Kidney glomerular epithelial cell (primary cell): ENCODE results near the gene PLXNB1.
"Not testable (repeated sequence)": the region's sequence is repeated elsewhere in the genome, so short reads cannot be mapped to it uniquely, and the experiment has no call there.

ENCODE experiments used
- DNase-seq: peaks from one replicate; lab custom pipeline; 2025; lab: John Stamatoyannopoulos, UW

PLXNB1 gene, protein sequence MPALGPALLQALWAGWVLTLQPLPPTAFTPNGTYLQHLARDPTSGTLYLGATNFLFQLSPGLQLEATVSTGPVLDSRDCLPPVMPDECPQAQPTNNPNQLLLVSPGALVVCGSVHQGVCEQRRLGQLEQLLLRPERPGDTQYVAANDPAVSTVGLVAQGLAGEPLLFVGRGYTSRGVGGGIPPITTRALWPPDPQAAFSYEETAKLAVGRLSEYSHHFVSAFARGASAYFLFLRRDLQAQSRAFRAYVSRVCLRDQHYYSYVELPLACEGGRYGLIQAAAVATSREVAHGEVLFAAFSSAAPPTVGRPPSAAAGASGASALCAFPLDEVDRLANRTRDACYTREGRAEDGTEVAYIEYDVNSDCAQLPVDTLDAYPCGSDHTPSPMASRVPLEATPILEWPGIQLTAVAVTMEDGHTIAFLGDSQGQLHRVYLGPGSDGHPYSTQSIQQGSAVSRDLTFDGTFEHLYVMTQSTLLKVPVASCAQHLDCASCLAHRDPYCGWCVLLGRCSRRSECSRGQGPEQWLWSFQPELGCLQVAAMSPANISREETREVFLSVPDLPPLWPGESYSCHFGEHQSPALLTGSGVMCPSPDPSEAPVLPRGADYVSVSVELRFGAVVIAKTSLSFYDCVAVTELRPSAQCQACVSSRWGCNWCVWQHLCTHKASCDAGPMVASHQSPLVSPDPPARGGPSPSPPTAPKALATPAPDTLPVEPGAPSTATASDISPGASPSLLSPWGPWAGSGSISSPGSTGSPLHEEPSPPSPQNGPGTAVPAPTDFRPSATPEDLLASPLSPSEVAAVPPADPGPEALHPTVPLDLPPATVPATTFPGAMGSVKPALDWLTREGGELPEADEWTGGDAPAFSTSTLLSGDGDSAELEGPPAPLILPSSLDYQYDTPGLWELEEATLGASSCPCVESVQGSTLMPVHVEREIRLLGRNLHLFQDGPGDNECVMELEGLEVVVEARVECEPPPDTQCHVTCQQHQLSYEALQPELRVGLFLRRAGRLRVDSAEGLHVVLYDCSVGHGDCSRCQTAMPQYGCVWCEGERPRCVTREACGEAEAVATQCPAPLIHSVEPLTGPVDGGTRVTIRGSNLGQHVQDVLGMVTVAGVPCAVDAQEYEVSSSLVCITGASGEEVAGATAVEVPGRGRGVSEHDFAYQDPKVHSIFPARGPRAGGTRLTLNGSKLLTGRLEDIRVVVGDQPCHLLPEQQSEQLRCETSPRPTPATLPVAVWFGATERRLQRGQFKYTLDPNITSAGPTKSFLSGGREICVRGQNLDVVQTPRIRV (N-terminal part only)

DNA sequence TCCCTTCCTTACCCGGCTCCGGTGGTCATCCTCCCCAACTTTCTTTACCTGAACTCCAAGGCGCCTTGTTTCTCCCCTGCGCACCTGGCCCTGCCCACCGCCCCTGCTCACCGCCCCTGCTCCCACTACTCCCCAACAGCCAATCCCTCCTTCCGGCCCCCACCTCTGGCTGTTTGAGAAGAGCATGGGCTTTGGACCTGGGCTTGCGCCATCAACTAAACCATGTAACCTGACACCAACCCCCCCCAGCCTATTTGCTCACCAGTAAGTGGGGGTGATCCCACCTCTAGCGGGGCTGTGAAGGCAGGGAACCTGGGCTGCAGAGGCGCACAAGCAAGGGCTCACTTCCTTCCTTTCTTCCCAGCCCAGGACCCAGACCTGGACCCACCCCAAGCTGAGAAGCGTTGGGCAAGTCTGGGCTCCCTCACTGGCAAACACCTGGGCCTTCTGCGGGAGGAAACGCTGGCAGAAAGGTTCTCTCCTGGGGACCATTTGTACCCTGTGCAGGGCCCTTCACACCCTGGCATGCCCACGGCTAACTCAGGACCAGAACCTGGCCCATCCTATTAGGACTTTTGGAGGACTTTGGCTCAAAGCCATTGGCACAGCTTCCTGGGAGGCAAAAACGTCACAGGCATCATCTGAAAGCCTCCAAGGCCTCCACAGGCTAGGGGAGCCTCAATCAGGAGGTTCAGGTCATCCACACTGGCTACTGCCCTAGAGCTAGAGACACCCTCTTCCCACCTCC, at the start of gene PLXNB1:
Gene PLXNB1 (minus strand): TSS at position 127 of the 748 bp plus-strand sequence. CDS start 5,475 bp downstream, outside the sequence.
- peak; percentile 31 for DNase-seq

DNA sequence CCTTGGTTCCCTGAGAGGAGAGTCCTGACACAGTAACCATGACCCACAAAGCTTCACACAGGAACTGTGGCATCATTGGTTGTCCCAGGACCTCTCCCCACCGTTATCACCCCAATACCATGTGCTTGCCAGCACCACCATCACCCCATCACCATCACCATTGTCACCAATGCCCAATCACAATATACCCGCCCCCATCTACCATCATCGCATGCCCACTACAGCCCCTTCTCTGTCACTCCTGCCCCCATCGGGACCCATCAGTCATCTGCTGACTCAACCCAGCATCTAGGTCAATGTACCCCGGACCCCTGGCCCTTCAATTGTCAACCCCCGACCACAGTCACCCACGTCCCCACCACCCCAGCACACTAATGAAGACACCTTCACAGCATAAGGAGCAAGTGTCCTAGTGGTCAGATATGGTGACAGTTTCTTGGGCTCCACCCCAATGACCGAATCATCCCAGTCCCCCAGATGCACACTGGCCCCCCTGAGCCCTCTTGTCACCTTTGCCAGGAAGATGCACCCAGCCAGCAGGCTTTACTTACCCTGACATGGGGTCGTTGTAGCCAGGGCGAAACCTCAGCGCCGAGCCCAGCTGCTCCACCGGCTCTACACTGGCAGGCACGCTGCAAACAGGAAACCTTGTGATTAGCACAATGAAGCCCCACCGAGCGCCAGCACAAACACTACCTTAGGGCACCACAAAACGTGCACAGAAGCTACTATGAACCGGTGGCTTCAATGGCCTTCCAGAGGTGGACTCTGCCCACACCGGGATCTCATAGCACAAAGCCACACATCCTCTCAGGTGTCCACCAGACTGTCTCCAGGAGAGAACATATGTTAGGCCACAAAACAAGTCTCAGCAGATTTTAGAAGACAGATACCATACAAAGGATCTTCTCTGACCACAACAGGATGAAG, 49.0 kb upstream of the PLXNB1 start:
- no peak for DNase-seq

DNA sequence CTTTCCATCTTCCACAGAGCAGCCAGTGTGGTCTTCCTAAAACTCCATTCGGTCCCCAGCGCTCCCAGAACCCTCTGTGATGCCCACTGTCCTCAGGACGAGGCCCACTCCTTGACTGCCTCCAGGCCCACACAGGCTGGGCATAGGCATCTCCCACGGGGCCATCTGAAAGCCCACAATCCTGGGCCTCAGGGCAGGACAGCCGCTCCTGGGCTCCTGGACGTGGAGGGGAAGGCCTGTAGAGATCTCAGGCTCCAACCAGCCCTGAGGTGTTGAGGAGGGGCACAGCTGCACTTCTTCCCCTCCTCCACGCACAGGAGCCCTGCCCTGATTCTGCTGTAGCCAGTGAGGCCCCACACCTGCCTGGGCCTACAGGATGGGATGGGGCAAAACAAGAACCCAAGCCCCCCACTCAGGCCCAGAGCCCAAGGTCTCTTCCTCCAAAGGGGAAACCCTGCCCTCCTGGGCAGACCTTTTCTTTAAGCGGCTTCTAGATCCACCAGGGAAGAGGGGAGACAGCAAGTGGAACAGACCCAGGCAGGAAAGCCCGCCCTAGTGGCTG, 48.2 kb upstream of the PLXNB1 start:
- no peak for DNase-seq

DNA sequence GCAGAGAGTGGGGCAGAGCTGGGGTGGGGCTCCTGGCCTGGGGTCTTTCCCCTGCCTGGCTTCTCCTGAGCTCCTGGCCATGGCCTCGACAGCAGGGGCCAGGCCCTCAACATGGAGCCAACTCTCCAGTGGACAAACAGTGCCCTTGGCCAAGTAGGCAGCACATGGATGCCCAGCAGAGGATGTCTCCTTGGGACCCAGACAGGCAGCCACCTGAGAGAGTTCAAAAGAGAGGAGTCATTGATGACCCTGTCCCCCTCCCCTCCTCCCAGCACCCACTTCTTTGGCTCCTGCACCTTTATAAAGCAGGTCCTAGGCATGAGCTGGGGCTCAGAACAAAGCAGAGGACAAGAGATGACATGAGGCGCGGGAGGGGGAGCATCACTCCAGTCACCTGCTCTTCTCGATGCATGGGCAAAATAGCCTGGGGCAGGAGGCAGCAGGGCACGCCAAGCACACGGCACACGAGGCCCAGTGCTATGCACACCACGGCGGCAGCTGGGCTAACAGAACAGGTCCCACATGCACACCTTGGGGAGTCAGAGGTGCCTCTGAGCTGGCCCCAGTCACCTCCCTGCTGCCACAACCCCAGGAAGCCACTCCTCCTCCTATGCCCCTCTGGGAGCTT, 46.7 kb upstream of the PLXNB1 start:
- no peak for DNase-seq

DNA sequence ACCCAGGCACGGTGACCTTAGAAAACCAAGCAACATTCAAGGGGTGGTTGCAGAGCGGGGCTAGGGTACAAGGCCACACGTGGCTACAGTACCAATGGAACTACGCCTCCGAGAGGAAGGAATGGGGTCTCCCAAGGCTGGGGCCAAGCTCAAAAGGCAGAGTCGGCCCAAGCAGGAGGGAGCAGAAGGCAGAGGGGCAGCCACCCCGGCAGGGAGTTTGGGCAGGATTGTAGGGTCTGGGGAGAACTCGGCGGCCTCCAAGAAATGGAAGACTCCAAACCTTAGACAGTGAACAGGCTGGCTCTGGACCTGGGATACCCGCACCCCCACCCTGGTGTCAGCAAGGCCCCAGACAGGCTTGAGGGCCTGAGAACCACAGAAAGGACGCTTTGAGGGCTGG, 45.3 kb upstream of the PLXNB1 start:
- DNase-seq: no peak

DNA sequence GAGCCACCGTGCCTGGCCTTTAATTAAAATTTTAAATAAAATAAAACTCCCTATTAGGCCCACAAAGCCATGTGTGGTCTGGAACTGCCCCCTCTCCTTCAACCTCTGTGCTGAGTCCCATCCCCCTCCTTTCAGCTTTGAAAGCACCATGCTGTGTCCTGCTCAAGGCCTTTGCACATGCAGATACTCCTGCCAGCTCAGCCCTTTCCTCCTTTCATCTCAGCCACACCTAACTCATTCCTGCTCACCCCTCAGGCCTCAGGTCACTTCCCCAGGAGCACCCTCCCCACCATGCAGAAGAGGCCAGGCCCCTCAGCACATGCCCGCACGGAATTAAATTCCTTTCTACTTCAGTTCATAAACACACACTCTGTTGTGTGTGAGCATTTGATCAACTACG, 44.7 kb upstream of the PLXNB1 start:
- DNase-seq: no peak

DNA sequence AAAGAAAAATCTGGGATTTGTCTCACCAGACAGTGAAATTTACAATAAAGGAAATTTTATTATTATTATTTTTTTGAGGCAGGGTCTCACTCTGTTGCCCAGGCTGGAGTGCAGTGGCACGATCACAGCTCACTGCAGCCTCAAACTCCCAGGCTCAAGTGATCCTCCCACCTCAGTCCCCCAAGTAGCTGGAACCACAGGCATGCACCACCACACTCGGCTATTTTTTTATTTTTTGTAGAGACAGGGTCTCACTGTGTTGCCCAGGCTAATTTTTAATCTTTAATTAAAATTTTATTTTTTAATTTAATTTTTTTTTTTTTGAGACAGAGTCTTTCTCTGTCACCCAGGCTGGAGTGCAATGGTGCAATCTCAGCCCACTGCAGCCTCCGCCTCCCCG, 44.1 kb upstream of the PLXNB1 start:
- DNase-seq: not testable (repeated sequence)

DNA sequence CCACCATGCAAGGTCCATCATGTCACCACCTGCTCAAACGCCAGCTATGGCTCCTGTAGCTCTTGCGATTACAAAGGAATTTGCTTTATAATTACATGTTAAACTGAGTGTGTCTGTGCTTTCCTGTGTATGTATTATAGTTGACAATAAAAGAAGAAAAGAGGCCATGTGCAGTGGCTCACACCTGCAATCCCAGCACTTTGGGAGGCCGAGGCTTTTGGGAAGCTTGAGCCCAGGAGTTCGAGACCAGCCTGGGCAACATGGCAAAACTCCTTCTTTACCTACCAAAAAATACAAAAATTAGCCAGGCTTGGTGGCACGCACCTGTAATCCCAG, 43.7 kb upstream of the PLXNB1 start:
- DNase-seq: no peak

DNA sequence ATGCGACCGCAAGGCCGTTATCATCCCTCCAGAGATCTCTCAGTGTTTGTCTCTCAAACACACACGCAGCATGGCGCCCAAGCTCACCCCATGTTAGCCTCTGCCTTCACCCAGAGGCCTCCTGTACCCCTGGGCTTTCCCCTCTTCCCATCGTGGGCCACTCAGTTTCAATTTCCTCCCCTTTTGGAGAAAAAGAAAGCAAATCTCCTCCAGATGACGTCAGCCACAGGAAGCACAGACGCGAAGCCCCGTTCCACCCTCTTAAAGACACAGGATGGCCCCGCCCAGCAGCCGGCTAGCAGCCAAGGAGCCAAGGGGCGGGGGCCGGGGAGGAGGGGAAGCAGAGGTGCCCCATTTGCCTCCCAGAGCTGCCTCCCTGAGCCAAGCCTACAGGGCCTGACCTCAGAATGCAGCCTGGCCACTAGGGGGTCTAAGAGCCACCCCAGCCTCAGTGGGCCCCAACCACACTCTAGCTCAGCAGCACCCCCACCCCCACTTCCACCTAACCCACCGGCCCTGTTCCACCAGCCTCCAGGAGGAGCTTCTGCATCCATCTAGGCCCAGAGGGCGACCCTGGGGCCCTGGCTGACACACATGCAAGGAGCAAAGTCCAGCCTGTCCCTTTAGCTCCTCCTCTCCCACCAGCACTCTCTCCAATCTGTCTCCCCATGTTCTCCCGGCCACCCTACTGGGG, 43.2 kb upstream of the PLXNB1 start:
- peak; percentile 89 for DNase-seq

DNA sequence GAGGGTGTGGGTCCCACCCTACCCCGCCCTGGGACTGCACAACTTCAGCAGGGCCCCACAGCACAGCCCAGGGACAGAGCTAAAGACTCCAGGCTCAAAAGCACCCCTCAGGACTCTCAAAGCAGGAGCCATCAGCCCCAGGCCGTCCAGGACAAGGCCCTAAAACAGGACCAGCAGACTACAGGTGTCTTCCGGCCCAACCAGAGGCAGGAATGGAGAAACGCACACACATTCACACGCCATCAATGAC, 42.7 kb upstream of the PLXNB1 start:
- no peak for DNase-seq

DNA sequence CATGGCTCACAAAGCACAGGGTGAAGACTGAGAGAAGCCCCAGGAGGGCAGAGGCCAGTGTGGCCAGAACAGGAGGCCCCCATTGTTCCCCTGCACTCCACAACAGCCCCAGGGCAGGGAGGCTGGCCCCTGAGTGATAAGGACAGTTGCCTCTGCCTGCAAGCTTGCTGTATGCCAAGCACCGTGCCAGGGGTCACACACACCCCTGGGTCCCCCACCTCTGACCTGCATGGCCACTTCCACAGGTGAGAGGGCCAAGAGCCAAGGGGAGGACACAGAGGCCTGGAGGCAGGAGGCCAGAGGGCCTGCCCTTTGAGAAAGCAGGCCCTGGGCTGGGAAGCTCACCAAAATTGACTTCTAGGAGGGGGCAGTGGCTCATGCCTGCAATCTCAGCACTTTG, 40.4 kb upstream of the PLXNB1 start:
- no peak for DNase-seq

DNA sequence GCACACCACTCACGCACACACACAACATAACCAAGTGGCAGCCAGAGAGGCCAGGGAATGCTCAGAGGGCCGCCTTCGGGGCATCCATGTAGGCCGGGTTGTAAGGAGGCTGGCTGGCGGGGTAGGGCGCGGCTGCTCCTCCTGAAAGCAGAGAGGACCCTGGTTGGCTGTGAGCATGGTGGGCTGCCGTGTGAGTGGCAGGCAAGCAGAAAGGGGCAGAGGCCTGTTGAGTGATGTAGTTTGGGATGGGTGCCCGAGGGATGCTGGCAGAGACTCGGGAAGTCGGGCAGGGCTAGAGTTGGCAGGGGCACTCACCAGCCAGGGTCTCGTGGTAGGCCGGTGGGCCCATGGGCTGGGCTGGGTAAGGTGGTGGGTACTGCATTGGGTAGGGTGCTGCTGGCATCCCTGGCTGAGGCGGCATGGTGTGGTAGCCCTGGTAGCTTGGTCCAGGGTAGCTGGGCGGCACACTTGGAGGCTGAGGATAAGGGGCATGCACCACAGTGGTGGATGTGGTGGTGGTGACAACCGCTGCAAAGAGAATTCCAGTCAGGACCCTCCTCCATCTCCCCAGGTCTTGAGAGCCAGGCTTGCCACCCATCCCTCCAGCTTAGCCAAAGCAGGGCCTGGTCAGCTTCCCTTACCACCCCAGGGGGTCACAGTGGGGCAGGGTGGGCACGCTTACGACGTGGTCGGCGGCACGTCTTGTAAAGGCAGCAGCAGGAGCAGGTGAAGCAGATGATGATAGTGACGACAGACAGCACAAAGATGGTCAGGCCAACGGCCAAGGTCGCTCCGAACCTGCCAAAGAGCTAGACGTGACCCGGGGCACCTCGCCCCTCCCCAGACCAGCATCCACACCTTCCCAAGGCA, 39.4 kb upstream of the PLXNB1 start:
- no peak for DNase-seq

DNA sequence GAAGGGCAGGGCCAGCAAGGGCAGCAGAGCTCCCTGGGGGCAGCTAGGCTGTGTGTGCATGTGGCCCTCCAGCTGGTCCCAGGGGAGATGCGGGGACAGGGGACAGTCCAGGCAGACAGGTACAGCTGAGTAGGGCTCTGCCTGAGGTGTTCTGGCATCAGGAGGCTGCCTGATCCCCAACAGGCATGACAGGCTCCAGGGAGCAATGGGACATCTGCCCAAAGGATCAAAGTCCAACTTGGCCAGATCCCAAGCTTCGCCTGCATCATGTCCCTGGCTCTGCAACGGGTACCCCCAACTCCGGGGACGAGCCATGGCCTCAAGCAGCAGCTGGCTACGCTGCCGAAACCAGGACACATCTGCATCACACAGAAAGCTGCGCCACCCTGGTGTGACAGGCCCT, 38.4 kb upstream of the PLXNB1 start:
- no peak for DNase-seq

DNA sequence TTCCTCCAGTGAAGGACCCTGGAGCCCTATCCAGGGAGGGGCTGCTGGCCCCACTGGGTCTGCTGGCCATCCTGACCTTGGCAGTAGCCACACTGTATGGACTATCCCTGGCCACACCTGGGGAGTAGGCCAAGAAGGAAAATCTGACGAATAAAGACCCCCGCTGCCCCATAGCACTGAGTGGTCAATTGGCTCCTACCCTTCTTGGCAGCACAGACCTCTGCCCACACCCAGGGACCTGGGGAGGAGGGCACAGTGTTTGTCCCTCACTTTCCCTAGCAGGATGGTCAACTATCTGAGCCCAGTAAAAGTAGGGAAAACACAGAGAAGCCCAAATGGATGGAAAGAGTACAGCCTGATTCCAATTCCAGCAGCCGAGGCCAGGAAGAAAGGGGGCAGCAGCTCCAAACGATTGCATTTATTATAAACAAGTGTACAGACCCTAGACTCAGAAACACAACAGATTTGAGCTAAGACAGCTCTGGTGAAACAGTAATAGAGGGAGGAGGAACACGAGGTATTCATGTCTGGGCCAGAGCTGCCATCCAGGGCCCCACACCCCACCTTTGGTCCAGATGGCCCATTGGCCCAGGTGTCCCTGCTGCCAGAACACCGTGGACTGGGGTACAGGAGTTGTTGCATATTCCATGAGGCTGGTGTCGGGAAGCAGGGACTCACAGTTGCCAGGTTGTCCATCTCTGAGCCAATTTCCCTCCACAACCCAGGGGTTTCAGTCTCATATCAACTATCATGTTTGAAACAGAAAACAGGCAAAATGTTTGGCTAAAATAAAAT, 37.8 kb upstream of the PLXNB1 start:
- no peak for DNase-seq

DNA sequence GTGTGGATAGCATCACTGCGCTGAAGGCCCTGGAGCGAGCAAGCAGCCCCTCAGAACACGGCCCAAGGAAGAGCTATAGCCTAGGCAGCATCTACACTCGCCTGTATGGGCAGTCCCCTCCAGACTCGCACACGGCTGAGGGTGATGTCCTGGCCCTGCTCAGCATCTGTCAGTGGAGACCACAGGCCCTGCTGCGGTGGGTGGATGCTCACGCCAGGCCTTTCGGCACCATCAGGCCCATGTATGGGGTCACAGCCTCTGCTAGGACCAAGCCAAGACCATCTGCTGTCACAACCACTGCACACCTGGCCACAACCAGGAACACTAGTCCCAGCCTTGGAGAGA, 37.2 kb upstream of the PLXNB1 start:
- DNase-seq: no peak

DNA sequence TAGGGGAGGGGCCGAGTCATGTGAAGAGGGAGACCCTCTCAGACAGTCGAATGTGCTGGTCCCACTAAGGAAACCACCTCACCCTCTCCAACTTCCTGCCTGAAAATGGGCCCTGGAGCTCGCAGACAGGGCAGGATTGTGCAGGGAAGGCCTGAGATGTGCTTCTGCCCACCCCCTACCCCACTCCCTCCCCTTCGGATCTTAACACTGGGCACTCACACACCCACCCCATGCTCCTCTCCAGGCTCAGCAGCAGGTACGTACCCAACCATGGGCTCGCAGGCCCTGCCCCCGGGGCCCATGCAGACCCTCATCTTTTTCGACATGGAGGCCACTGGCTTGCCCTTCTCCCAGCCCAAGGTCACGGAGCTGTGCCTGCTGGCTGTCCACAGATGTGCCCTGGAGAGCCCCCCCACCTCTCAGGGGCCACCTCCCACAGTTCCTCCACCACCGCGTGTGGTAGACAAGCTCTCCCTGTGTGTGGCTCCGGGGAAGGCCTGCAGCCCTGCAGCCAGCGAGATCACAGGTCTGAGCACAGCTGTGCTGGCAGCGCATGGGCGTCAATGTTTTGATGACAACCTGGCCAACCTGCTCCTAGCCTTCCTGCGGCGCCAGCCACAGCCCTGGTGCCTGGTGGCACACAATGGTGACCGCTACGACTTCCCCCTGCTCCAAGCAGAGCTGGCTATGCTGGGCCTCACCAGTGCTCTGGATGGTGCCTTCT, 36.7 kb upstream of the PLXNB1 start:
- DNase-seq: no peak
